GM12892 (cell line): ENCODE data around the gene ATP5F1D.

Experiments
- POLR2A ChIP-seq: IDR thresholded peaks from 2 replicates; pipeline ENCODE4 v1.6.1; 2011; ENCODE audit warnings: low read depth, low read length, control low read depth
- POLR2AphosphoS5 ChIP-seq: IDR thresholded peaks from 2 replicates; pipeline ENCODE4 v1.6.1; 2011; ENCODE audit warnings: low read depth, low read length, control low read depth
- TAF1 ChIP-seq: IDR thresholded peaks from 2 replicates; pipeline ENCODE4 v1.6.1; 2011; ENCODE audit warnings: low read depth, mild to moderate bottlenecking, control low read depth, low read length, borderline replicate concordance

DNA sequence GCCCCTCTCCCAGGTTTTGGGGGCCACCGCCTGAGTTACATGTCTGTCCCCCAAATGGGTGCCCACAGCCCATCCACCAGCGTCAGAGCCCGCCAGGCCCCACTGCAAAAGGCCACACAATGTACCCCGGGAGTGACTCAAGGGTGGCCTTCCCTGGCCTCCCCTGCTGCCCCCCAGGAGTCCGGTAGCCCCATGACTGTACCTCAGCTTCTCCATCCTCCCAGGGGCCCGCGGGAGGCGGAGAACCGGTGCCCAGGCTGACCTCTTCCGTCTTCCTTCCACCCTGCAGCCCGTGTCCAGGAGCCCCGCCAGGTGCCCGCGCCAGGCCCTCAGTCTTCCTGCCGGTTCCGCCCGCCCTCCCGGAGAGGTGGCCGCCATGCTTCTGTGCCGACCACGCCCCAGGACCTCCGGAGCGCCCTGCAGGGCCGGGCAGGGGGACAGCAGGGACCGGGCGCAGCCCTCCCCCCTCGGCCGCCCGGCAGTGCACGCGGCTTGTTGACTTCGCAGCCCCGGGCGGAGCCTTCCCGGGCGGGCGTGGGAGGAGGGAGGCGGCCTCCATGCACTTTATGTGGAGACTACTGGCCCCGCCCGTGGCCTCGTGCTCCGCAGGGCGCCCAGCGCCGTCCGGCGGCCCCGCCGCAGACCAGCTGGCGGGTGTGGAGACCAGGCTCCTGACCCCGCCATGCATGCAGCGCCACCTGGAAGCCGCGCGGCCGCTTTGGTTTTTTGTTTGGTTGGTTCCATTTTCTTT is 14.1 kb upstream of the ATP5F1D start:
- TF ChIP-seq POLR2A (no peak), POLR2AphosphoS5 (no peak), TAF1 (no peak)
